Measurements from ENCODE around the gene CXorf58. TPM values are rescaled to one million over a fixed set of nuclear protein-coding genes. Genes with fewer than 3 reads are reported as not detected.

CXorf58 gene
- total RNA-seq, 1 experiment from 2014 or later, result not detected

GRCh38 chrX:23879380-23880090 is 28.3 kb upstream of the CXorf58 start:
- H3K27ac ChIP-seq (ENCODE audit: low read length), result no peak overlapping the region
- H3K4me2 ChIP-seq (ENCODE audit: low read depth, low read length, poor library complexity, severe bottlenecking), result no peak overlapping the region
- no peaks in the 10 kb centered on the region; the same call in 1 of the 2 replicates for H3K79me2 ChIP-seq (ENCODE audit: low read length)
- H3K36me3 ChIP-seq (ENCODE audit: insufficient read depth, low read length), result no peaks in the 10 kb centered on the region
- H3K9ac ChIP-seq (ENCODE audit: low read length), result no peak overlapping the region
- no peaks in the 10 kb centered on the region for H3K4me1 ChIP-seq (ENCODE audit: low read length)
- H3K9me3 ChIP-seq (ENCODE audit: low read length), result no peaks in the 10 kb centered on the region
- H3K4me3 ChIP-seq (ENCODE audit: low read length), result no peak overlapping the region
- H4K20me1 ChIP-seq (ENCODE audit: insufficient read depth, low read depth, low read length), result no peaks in the 10 kb centered on the region
- no peak overlapping the region for H2AFZ ChIP-seq (ENCODE audit: low read length)
- no peak for DNase-seq
- no peaks in the 10 kb centered on the region for H3K27me3 ChIP-seq (ENCODE audit: low read length)
- no peaks in the 10 kb centered on the region for H3K9me2 ChIP-seq (replicated peaks; ENCODE audit: insufficient read depth, low read length)

- Histone ChIP-seq H3K27ac (ENCODE audit: low read length) (no peak overlapping the region), H3K4me2 (ENCODE audit: low read depth, low read length, poor library complexity, severe bottlenecking) (no peak overlapping the region), H3K9me3 (ENCODE audit: low read length) (no peaks in the 10 kb centered on the region), H3K4me3 (ENCODE audit: low read length) (no peak overlapping the region), H3K4me1 (ENCODE audit: low read length) (no peaks in the 10 kb centered on the region), H3K27me3 (ENCODE audit: low read length) (no peaks in the 10 kb centered on the region), H3K36me3 (ENCODE audit: insufficient read depth, low read length) (no peaks in the 10 kb centered on the region), H2AFZ (ENCODE audit: low read length) (no peak overlapping the region), H3K9ac (ENCODE audit: low read length) (no peak overlapping the region), H3K9me2 (replicated peaks; ENCODE audit: insufficient read depth, low read length) (no peaks in the 10 kb centered on the region), H3K79me2 (ENCODE audit: low read length) (peaks cover 12% of the 10 kb centered on the region), H4K20me1 (ENCODE audit: insufficient read depth, low read depth, low read length) (no peaks in the 10 kb centered on the region)
- no peak for DNase-seq
These were observed 24.0 kb upstream of the CXorf58 start for GRCh38 chrX:23883737-23884354.

GRCh38 chrX:23884427-23885024 is 23.3 kb upstream of the CXorf58 start:
- Histone ChIP-seq H3K27me3 (ENCODE audit: low read length) (no peaks in the 10 kb centered on the region), H3K27ac (ENCODE audit: low read length) (no peak overlapping the region), H3K79me2 (ENCODE audit: low read length) (peaks cover 15% of the 10 kb centered on the region), H3K9me2 (replicated peaks; ENCODE audit: insufficient read depth, low read length) (no peaks in the 10 kb centered on the region), H3K36me3 (ENCODE audit: insufficient read depth, low read length) (no peaks in the 10 kb centered on the region), H4K20me1 (ENCODE audit: insufficient read depth, low read depth, low read length) (no peaks in the 10 kb centered on the region), H3K4me1 (ENCODE audit: low read length) (no peaks in the 10 kb centered on the region), H3K4me2 (ENCODE audit: low read depth, low read length, poor library complexity, severe bottlenecking) (no peak overlapping the region), H3K4me3 (ENCODE audit: low read length) (no peak overlapping the region), H2AFZ (ENCODE audit: low read length) (no peak overlapping the region), H3K9ac (ENCODE audit: low read length) (no peak overlapping the region), H3K9me3 (ENCODE audit: low read length) (no peaks in the 10 kb centered on the region)
- no peak for DNase-seq

GRCh38 chrX:23885803-23886202 is 22.0 kb upstream of the CXorf58 start:
- Histone ChIP-seq H2AFZ (ENCODE audit: low read length) (no peak overlapping the region), H3K27ac (ENCODE audit: low read length) (no peak overlapping the region), H3K79me2 (ENCODE audit: low read length) (peaks cover 18% of the 10 kb centered on the region), H3K9ac (ENCODE audit: low read length) (no peak overlapping the region), H3K27me3 (ENCODE audit: low read length) (no peaks in the 10 kb centered on the region), H3K9me3 (ENCODE audit: low read length) (no peaks in the 10 kb centered on the region), H3K36me3 (ENCODE audit: insufficient read depth, low read length) (no peaks in the 10 kb centered on the region), H3K4me1 (ENCODE audit: low read length) (peaks cover 5% of the 10 kb centered on the region; the same call in 1 of the 2 replicates), H3K4me3 (ENCODE audit: low read length) (no peak overlapping the region), H3K9me2 (replicated peaks; ENCODE audit: insufficient read depth, low read length) (no peaks in the 10 kb centered on the region), H4K20me1 (ENCODE audit: insufficient read depth, low read depth, low read length) (no peaks in the 10 kb centered on the region), H3K4me2 (ENCODE audit: low read depth, low read length, poor library complexity, severe bottlenecking) (no peak overlapping the region)
- no peak for DNase-seq

- H4K20me1 ChIP-seq (ENCODE audit: insufficient read depth, low read depth, low read length), result no peaks in the 10 kb centered on the region
- H3K27me3 ChIP-seq (ENCODE audit: low read length), result no peaks in the 10 kb centered on the region
- no peaks in the 10 kb centered on the region for H3K9me2 ChIP-seq (replicated peaks; ENCODE audit: insufficient read depth, low read length)
- H3K9ac ChIP-seq (ENCODE audit: low read length), result no peak overlapping the region
- H2AFZ ChIP-seq (ENCODE audit: low read length), result no peak overlapping the region
- H3K4me1 ChIP-seq (ENCODE audit: low read length), result peaks cover 5% of the 10 kb centered on the region; the same call in 1 of the 2 replicates
- H3K27ac ChIP-seq (ENCODE audit: low read length), result no peak overlapping the region
- peaks cover 18% of the 10 kb centered on the region for H3K79me2 ChIP-seq (ENCODE audit: low read length)
- H3K9me3 ChIP-seq (ENCODE audit: low read length), result no peaks in the 10 kb centered on the region
- no peak for DNase-seq
- H3K4me3 ChIP-seq (ENCODE audit: low read length), result no peak overlapping the region
- H3K4me2 ChIP-seq (ENCODE audit: low read depth, low read length, poor library complexity, severe bottlenecking), result no peak overlapping the region
- no peaks in the 10 kb centered on the region for H3K36me3 ChIP-seq (ENCODE audit: insufficient read depth, low read length)
These were observed 20.4 kb upstream of the CXorf58 start for GRCh38 chrX:23887451-23887850.

GRCh38 chrX:23887918-23888317 is 19.9 kb upstream of the CXorf58 start:
- Histone ChIP-seq H3K9me3 (ENCODE audit: low read length) (no peaks in the 10 kb centered on the region), H3K9ac (ENCODE audit: low read length) (no peak overlapping the region), H3K36me3 (ENCODE audit: insufficient read depth, low read length) (no peaks in the 10 kb centered on the region), H3K9me2 (replicated peaks; ENCODE audit: insufficient read depth, low read length) (no peaks in the 10 kb centered on the region), H3K4me3 (ENCODE audit: low read length) (no peak overlapping the region), H3K4me1 (ENCODE audit: low read length) (peaks cover 5% of the 10 kb centered on the region; the same call in 1 of the 2 replicates), H2AFZ (ENCODE audit: low read length) (no peak overlapping the region), H3K79me2 (ENCODE audit: low read length) (peaks cover 18% of the 10 kb centered on the region), H3K27ac (ENCODE audit: low read length) (no peak overlapping the region), H3K4me2 (ENCODE audit: low read depth, low read length, poor library complexity, severe bottlenecking) (no peak overlapping the region), H3K27me3 (ENCODE audit: low read length) (no peaks in the 10 kb centered on the region), H4K20me1 (ENCODE audit: insufficient read depth, low read depth, low read length) (no peaks in the 10 kb centered on the region)
- DNase-seq, result no peak

- Histone ChIP-seq H3K4me1 (ENCODE audit: low read length) (peaks cover 5% of the 10 kb centered on the region; the same call in 1 of the 2 replicates), H3K9me3 (ENCODE audit: low read length) (no peaks in the 10 kb centered on the region), H3K4me3 (ENCODE audit: low read length) (no peak overlapping the region), H3K27me3 (ENCODE audit: low read length) (no peaks in the 10 kb centered on the region), H3K36me3 (ENCODE audit: insufficient read depth, low read length) (no peaks in the 10 kb centered on the region), H3K79me2 (ENCODE audit: low read length) (peaks cover 18% of the 10 kb centered on the region), H3K27ac (ENCODE audit: low read length) (no peak overlapping the region; the same call in 1 of the 2 replicates), H4K20me1 (ENCODE audit: insufficient read depth, low read depth, low read length) (no peaks in the 10 kb centered on the region), H3K9me2 (replicated peaks; ENCODE audit: insufficient read depth, low read length) (no peaks in the 10 kb centered on the region), H2AFZ (ENCODE audit: low read length) (no peak overlapping the region), H3K4me2 (ENCODE audit: low read depth, low read length, poor library complexity, severe bottlenecking) (no peak overlapping the region), H3K9ac (ENCODE audit: low read length) (no peak overlapping the region)
- DNase-seq, result no peak
These were observed 18.8 kb upstream of the CXorf58 start for GRCh38 chrX:23888887-23889501.

- Histone ChIP-seq H3K4me2 (ENCODE audit: low read depth, low read length, poor library complexity, severe bottlenecking) (no peak overlapping the region), H3K79me2 (ENCODE audit: low read length) (peaks cover 13% of the 10 kb centered on the region), H3K4me3 (ENCODE audit: low read length) (no peak overlapping the region), H3K27ac (ENCODE audit: low read length) (no peak overlapping the region), H3K9me3 (ENCODE audit: low read length) (no peaks in the 10 kb centered on the region), H3K4me1 (ENCODE audit: low read length) (peaks cover 5% of the 10 kb centered on the region; the same call in 1 of the 2 replicates), H3K9me2 (replicated peaks; ENCODE audit: insufficient read depth, low read length) (no peaks in the 10 kb centered on the region), H3K36me3 (ENCODE audit: insufficient read depth, low read length) (no peaks in the 10 kb centered on the region), H3K27me3 (ENCODE audit: low read length) (no peaks in the 10 kb centered on the region), H2AFZ (ENCODE audit: low read length) (no peak overlapping the region), H3K9ac (ENCODE audit: low read length) (no peak overlapping the region), H4K20me1 (ENCODE audit: insufficient read depth, low read depth, low read length) (no peaks in the 10 kb centered on the region)
- DNase-seq, result no peak
These were observed 16.9 kb upstream of the CXorf58 start for GRCh38 chrX:23890933-23891332.
